Thoracic aorta (tissue), 2 donors: Measurements from ENCODE around the gene ARR3. TPM values are rescaled to one million over a fixed set of nuclear protein-coding genes. Genes with fewer than 3 reads are reported as not detected.

Experiments
- ATAC-seq: fragments of 150-250 bp; one replicate; pipeline ENCODE4 v1.8.0; 2017; ENCODE audit warnings: low read depth; ENCODE audit not compliant: insufficient number of reproducible peaks, low FRiP score
- DNase-seq: peaks from one replicate; pipeline ENCODE4 v3.0.0-alpha.2; 2020; ENCODE audit warnings: low spot score
- H3K27ac ChIP-seq, 2 donors: fragments of 200-600 bp; sonication (generic); 1 replicate in 1 of 2; 2 replicates in 1 of 2; pipeline ENCODE4 v1.5.1; 2016; ENCODE audit warnings: mild to moderate bottlenecking in 2 of 2, moderate library complexity in 2 of 2
- H3K27me3 ChIP-seq: fragments of 200-600 bp; sonication (generic); replicated peaks from 2 replicates; pipeline ENCODE4 v1.6.0; 2016; ENCODE audit warnings: mild to moderate bottlenecking; ENCODE audit not compliant: insufficient read depth
- H3K36me3 ChIP-seq: fragments of 200-600 bp; sonication (generic); one replicate; pipeline ENCODE4 v1.5.1; 2016
- H3K4me1 ChIP-seq, 2 donors: fragments of 200-600 bp; sonication (generic); 1 replicate in 1 of 2; 2 replicates in 1 of 2; pipeline versions ENCODE4 v1.5.1 to v1.6.0; 2016; ENCODE audit warnings: low read depth in 2 of 2, mild to moderate bottlenecking in 1 of 2; ENCODE audit not compliant: control insufficient read depth in 1 of 2
- H3K4me3 ChIP-seq: fragments of 200-600 bp; sonication (generic); 2 replicates; pipeline ENCODE4 v1.5.1; 2016; ENCODE audit warnings: mild to moderate bottlenecking
- H3K9me3 ChIP-seq: fragments of 200-600 bp; sonication (generic); 2 replicates; pipeline ENCODE4 v1.5.1; 2016
- total RNA-seq, 2 donors: library from RNA; depleted of rRNA; stranded (reverse); fragments of >200 nt; gene quantifications; one replicate each; pipeline versions ENCODE4 v1.1.0 to v1.2.3, GENCODE V29; 2016
- TF ChIP-seq, protein P1 (sequence below): fragments of 200-600 bp; sonication (generic); IDR thresholded peaks from one replicate; pipeline ENCODE4 v1.5.1; 2019; ENCODE audit warnings: antibody characterized with exemption

ARR3 gene
- not detected for total RNA-seq

DNA sequence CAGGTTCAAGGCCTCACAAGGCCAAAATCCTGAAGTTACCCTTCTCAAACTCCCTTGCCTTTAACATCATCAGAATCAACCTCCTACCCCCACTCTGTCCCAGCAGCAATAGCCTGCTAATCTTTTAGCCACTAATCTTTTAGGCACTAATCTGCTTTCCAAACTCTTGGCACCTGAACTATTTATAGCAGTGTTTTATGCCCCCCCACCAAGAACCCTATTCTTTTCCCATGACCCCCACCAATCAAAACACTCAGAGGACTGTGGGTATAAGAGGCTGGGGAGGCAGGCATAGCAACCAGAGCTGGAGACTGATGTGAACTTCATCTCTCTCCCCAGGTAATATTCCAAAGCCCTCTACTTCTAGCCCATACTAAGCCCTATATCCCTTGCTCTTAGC, at the start of gene ARR3:
Gene ARR3 (plus strand): TSS at position 301 of the 400 bp plus-strand sequence. CDS start 1,052 bp downstream, outside the sequence.
- TF ChIP-seq, protein P1, sequence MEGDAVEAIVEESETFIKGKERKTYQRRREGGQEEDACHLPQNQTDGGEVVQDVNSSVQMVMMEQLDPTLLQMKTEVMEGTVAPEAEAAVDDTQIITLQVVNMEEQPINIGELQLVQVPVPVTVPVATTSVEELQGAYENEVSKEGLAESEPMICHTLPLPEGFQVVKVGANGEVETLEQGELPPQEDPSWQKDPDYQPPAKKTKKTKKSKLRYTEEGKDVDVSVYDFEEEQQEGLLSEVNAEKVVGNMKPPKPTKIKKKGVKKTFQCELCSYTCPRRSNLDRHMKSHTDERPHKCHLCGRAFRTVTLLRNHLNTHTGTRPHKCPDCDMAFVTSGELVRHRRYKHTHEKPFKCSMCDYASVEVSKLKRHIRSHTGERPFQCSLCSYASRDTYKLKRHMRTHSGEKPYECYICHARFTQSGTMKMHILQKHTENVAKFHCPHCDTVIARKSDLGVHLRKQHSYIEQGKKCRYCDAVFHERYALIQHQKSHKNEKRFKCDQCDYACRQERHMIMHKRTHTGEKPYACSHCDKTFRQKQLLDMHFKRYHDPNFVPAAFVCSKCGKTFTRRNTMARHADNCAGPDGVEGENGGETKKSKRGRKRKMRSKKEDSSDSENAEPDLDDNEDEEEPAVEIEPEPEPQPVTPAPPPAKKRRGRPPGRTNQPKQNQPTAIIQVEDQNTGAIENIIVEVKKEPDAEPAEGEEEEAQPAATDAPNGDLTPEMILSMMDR, result no peak
- no peak within 1 kb of the TSS for H3K27ac ChIP-seq
- no peaks in the 10 kb centered on the region for H3K27me3 ChIP-seq
- ATAC-seq (no peak), DNase-seq (no peak)
- H3K4me1 ChIP-seq, result no peaks in the 10 kb centered on the region
- H3K36me3 ChIP-seq, result no peaks in the 10 kb centered on the region
- H3K9me3 ChIP-seq, result no peaks in the 10 kb centered on the region
- H3K4me3 ChIP-seq, result no peak within 1 kb of the TSS

DNA sequence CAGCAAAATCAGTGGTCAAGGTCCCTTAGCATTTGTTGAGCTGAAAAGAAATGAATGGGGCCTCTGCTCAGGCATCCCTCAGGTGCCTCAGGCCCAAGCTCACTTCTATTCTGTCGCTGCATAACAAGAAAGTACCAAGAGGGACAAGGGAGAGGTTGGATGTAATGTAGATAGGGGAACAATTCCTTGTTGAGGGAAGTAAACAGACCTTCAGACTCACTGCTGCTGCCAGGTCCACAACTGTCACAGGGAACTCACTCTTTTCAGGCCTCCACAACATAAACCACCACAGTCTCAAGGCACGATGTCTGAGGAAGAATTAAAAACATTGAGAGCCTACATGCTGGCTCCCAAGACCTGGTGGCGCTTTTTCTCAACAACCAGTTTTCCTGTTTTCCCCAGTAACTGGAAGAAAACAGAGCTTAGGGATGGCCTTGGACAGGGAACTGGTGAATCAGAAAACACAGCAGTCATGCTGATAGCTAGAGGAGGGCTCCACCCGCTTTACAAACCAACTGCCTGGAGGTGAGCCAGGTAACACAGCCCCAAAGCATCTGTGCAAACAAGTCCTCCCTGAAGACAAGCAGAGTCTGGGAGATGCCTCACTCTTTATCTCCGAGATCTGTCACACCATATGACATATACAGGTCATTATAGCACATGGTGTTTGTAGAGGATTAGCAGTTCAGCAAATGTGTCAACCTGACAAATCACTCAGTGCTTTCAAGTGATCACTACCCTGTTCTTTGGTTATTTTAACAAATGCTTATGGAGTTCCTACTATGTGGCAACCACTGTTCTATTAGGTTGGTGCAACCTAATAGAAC, 48.0 kb upstream of the ARR3 start:
- TF ChIP-seq, protein P1, result no peak
- H3K27ac ChIP-seq, result no peak overlapping the region
- ATAC-seq, result no peak

DNA sequence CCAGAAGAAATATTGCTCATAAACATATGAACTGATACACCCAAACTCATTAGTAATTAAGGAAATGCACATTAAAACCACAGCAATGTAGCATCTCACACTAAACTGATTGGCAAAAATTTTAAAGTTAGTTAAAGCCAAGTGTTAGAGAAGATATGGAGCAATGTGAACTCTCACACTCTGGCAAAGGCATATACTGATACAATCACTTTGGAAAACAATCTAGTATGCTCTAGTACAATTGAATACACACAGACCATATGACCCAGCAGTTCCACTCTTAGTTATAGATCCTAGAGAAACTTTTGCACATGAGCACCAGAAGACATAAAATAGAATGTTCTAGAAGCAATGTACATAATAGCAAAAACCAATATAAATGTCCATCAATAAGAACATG, 42.1 kb upstream of the ARR3 start:
- Histone ChIP-seq H3K27ac (no peak overlapping the region), H3K4me1 (no peaks in the 10 kb centered on the region), H3K36me3 (no peaks in the 10 kb centered on the region), H3K9me3 (no peaks in the 10 kb centered on the region), H3K4me3 (no peak overlapping the region), H3K27me3 (no peaks in the 10 kb centered on the region)
- DNase-seq (no peak), ATAC-seq (no peak)
- TF ChIP-seq, protein P1, result no peak

More for the DNA sequence above, 48.0 kb upstream of the ARR3 start:
- H3K4me3 ChIP-seq, result no peak overlapping the region
- no peaks in the 10 kb centered on the region for H3K27me3 ChIP-seq
- H3K9me3 ChIP-seq, result no peaks in the 10 kb centered on the region
- no peaks in the 10 kb centered on the region for H3K4me1 ChIP-seq
- no peak for DNase-seq
- no peaks in the 10 kb centered on the region for H3K36me3 ChIP-seq

DNA sequence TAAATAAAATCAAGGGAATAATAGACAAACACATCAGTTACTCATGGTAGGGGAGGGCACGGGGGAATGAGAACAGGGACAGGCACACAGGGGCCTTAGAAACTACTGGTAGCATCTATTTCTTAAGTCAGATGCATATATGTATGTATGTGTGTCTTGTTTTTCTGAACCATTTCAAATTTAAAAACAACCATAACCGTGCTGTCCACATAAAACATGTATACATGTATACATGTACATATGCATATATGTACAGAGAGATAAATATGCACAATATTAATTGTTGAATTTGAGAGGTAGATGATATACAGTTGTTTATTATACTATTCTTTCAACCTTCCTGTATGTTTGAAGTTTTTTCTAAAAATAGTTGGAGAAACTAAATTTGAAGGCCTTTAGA, 41.4 kb upstream of the ARR3 start:
- no peak for DNase-seq
- no peaks in the 10 kb centered on the region for H3K4me1 ChIP-seq
- no peak overlapping the region for H3K27ac ChIP-seq
- no peaks in the 10 kb centered on the region for H3K9me3 ChIP-seq
- no peak for ATAC-seq
- TF ChIP-seq, protein P1, result no peak
- no peak overlapping the region for H3K4me3 ChIP-seq
- H3K36me3 ChIP-seq, result no peaks in the 10 kb centered on the region
- H3K27me3 ChIP-seq, result no peaks in the 10 kb centered on the region

DNA sequence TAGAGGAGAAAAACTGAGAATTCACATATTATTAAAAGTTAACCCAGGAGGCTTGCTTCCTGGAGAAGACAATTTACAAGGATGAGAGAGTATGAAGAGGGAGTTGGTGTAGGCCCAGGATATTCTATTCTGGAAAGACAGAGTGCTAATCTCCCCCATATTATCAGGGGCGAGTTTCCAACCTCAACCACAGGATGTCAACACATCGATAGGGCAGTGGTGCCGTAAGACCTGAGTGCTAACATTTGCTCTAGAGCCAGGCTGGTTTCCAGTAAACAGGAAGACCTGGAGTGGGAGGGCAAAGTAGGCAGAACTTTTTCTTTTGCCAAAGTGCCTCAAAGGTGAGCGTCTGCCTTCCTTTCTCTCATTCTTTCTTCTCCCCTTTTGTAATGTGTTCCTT, 36.5 kb upstream of the ARR3 start:
- Histone ChIP-seq H3K36me3 (no peaks in the 10 kb centered on the region), H3K4me1 (no peaks in the 10 kb centered on the region), H3K27me3 (no peaks in the 10 kb centered on the region), H3K4me3 (no peak overlapping the region), H3K27ac (no peak overlapping the region), H3K9me3 (no peaks in the 10 kb centered on the region)
- DNase-seq (no peak), ATAC-seq (no peak)
- TF ChIP-seq, protein P1, result no peak
